AG20443 (cell line): ENCODE results near the gene SAMD4B.
A peak's percentile ranks its signal among the peaks of the same experiment; 100 is the strongest.
"Not testable (repeated sequence)": the region's sequence is repeated elsewhere in the genome, so short reads cannot be mapped to it uniquely, and the experiment has no call there.

ENCODE experiments used
- DNase-seq: peaks from one replicate; pipeline ENCODE4 v3.0.0; 2012; ENCODE audit warnings: low spot score, mixed read lengths

The SAMD4B gene

GRCh38 chr19:39365531-39365930, 23.3 kb downstream of the SAMD4B start:
- DNase-seq = no peak

- no peak for DNase-seq
These were observed 27.0 kb downstream of the SAMD4B start for GRCh38 chr19:39369200-39369599.

GRCh38 chr19:39370735-39371134, 28.5 kb downstream of the SAMD4B start:
- no peak for DNase-seq

GRCh38 chr19:39372047-39372802, 30.0 kb downstream of the SAMD4B start:
- peak; percentile 96 for DNase-seq

- DNase-seq = peak; percentile 29
These were observed 30.7 kb downstream of the SAMD4B start for GRCh38 chr19:39372941-39373340.

- no peak for DNase-seq
These were observed 33.7 kb downstream of the SAMD4B start for GRCh38 chr19:39375929-39376328.

GRCh38 chr19:39377373-39378362, 35.4 kb downstream of the SAMD4B start:
- no peak for DNase-seq

GRCh38 chr19:39379366-39379765, 37.1 kb downstream of the SAMD4B start:
- DNase-seq = not testable (repeated sequence)

- no peak for DNase-seq
These were observed 37.7 kb downstream of the SAMD4B start for GRCh38 chr19:39379865-39380396.

- no peak for DNase-seq
These were observed 38.6 kb downstream of the SAMD4B start for GRCh38 chr19:39380521-39381502.

GRCh38 chr19:39381910-39382611, 39.8 kb downstream of the SAMD4B start:
- no peak for DNase-seq

- DNase-seq = no peak
These were observed 41.0 kb downstream of the SAMD4B start for GRCh38 chr19:39382991-39383828.

- DNase-seq = no peak
These were observed 42.8 kb downstream of the SAMD4B start for GRCh38 chr19:39384839-39385568.

- no peak for DNase-seq
These were observed 43.6 kb downstream of the SAMD4B start for GRCh38 chr19:39385629-39386411.

GRCh38 chr19:39386557-39386956, 44.3 kb downstream of the SAMD4B start:
- no peak for DNase-seq

GRCh38 chr19:39388657-39389056, 46.4 kb downstream of the SAMD4B start:
- DNase-seq = no peak

- DNase-seq = no peak
These were observed 47.6 kb downstream of the SAMD4B start for GRCh38 chr19:39389631-39390414.

- no peak for DNase-seq
These were observed 48.2 kb downstream of the SAMD4B start for GRCh38 chr19:39390451-39390750.
